Erythroblast (primary cell): ENCODE results near the gene GCNT2.

ENCODE experiments used
- GATA1 ChIP-seq: IDR thresholded peaks from 2 replicates; pipeline ENCODE4 v1.6.1; 2011; ENCODE audit warnings: low read depth, mild to moderate bottlenecking, control low read depth, low read length, moderate library complexity
- POLR2A ChIP-seq: IDR thresholded peaks from 2 replicates; pipeline ENCODE4 v1.6.1; 2011; ENCODE audit warnings: mild to moderate bottlenecking, low read length

- TF ChIP-seq POLR2A (no peak), GATA1 (no peak)
Measured at GRCh38 chr6:10522929-10523573, 1.9 kb downstream of the GCNT2 start.
